ENCODE results near the gene PHAX. TPM values are rescaled to one million over a fixed set of nuclear protein-coding genes. Genes with fewer than 3 reads are reported as not detected.

PHAX gene
- total RNA-seq, 1 experiment from 2014 or later, result 30.8 TPM

Other genes starting within 250 kb of the PHAX start
- 38.3 and 50.4 TPM in 2 replicates for gene GRAMD2B, start 177.5 kb upstream of the PHAX start, total RNA-seq (2014; rRNA removed; shearing (Covaris generic); ENCODE audit: low replicate concordance)
- 30.1 and 40.1 TPM in 2 replicates for gene ALDH7A1, start 5.7 kb upstream of the PHAX start, total RNA-seq (2014; rRNA removed; shearing (Covaris generic); ENCODE audit: low replicate concordance)
- gene LMNB1, start 176.2 kb downstream of the PHAX start, total RNA-seq (2014; rRNA removed; shearing (Covaris generic); ENCODE audit: low replicate concordance), result 206 and 220 TPM in 2 replicates

Data from Caki2 (cell line).